Ramos (cell line): ENCODE results near the gene TLR1.
"Not testable (repeated sequence)": the region's sequence is repeated elsewhere in the genome, so short reads cannot be mapped to it uniquely, and the experiment has no call there.

Experiments used
- in situ Hi-C: fragments of 300-500 bp; cut with MboI; formaldehyde crosslinking; loops from one replicate; pipeline ENCODE4 v1.14.3; 2022; ENCODE audit warnings: low sequenced_read_pairs; ENCODE audit not compliant: unreplicated experiment

Gene TLR1

GRCh38 chr4:38780833-38781484 lies 23.6 kb downstream of the TLR1 start:
- in situ Hi-C loops = no loop called here

- in situ Hi-C loops = no loop called here
These were observed 24.8 kb downstream of the TLR1 start for GRCh38 chr4:38779790-38780189.

GRCh38 chr4:38777925-38778324 lies 26.7 kb downstream of the TLR1 start:
- in situ Hi-C loops = not testable (repeated sequence)

- in situ Hi-C loops = no loop called here
These were observed 29.3 kb downstream of the TLR1 start for GRCh38 chr4:38775326-38775725.

- in situ Hi-C loops = loop anchor here (25.0 kb wide), 2 partner anchors 263 to 1413 kb away; partner anchors contain the start of genes RHOH and TMEM156
These were observed 30.2 kb downstream of the TLR1 start for GRCh38 chr4:38774181-38774955.

- in situ Hi-C loops = loop anchor here (25.0 kb wide), 2 partner anchors 267 to 1417 kb away; partner anchors contain the start of genes RHOH and TMEM156
These were observed 34.3 kb downstream of the TLR1 start for GRCh38 chr4:38770281-38770680.

GRCh38 chr4:38769857-38770256 lies 34.7 kb downstream of the TLR1 start:
- in situ Hi-C loops = loop anchor here (25.0 kb wide), 2 partner anchors 267 to 1417 kb away; partner anchors contain the start of genes RHOH and TMEM156

- in situ Hi-C loops = loop anchor here (25.0 kb wide), 2 partner anchors 268 to 1418 kb away; partner anchors contain the start of genes RHOH and TMEM156
These were observed 35.1 kb downstream of the TLR1 start for GRCh38 chr4:38769441-38769840.

- in situ Hi-C loops = loop anchor here (25.0 kb wide), 2 partner anchors 268 to 1418 kb away; partner anchors contain the start of genes RHOH and TMEM156
These were observed 35.6 kb downstream of the TLR1 start for GRCh38 chr4:38768968-38769394.

GRCh38 chr4:38766940-38767339 lies 37.7 kb downstream of the TLR1 start:
- in situ Hi-C loops = loop anchor here (25.0 kb wide), 2 partner anchors 270 to 1420 kb away; partner anchors contain the start of genes RHOH and TMEM156

- in situ Hi-C loops = loop anchor here (25.0 kb wide), 2 partner anchors 272 to 1422 kb away; partner anchors contain the start of genes RHOH and TMEM156
These were observed 39.2 kb downstream of the TLR1 start for GRCh38 chr4:38765382-38765781.

GRCh38 chr4:38764277-38764676 lies 40.3 kb downstream of the TLR1 start:
- in situ Hi-C loops = loop anchor here (25.0 kb wide), 2 partner anchors 273 to 1423 kb away; partner anchors contain the start of genes RHOH and TMEM156

- in situ Hi-C loops = loop anchor here (25.0 kb wide), 2 partner anchors 275 to 1425 kb away; partner anchors contain the start of genes RHOH and TMEM156
These were observed 42.0 kb downstream of the TLR1 start for GRCh38 chr4:38762560-38762959.

- in situ Hi-C loops = loop anchor here (5.0 to 25.0 kb wide), 4 partner anchors 103 to 1428 kb away; partner anchors contain the start of genes RHOH and TMEM156
These were observed 44.8 kb downstream of the TLR1 start for GRCh38 chr4:38759790-38760122.

- in situ Hi-C loops = loop anchor here (5.0 to 25.0 kb wide), 4 partner anchors 103 to 1428 kb away; partner anchors contain the start of genes RHOH and TMEM156
These were observed 45.3 kb downstream of the TLR1 start for GRCh38 chr4:38759113-38759789.

GRCh38 chr4:38757945-38758600 lies 46.5 kb downstream of the TLR1 start:
- in situ Hi-C loops = loop anchor here (5.0 to 25.0 kb wide), 4 partner anchors 104 to 1429 kb away; partner anchors contain the start of genes RHOH and TMEM156

GRCh38 chr4:38752941-38753806 lies 51.4 kb downstream of the TLR1 start:
- in situ Hi-C loops = loop anchor here (10.0 to 25.0 kb wide), 3 partner anchors 284 to 1434 kb away; partner anchors contain the start of genes RHOH and TMEM156

- in situ Hi-C loops = loop anchor here (10.0 to 25.0 kb wide), 3 partner anchors 285 to 1435 kb away; partner anchors contain the start of genes RHOH and TMEM156
These were observed 52.1 kb downstream of the TLR1 start for GRCh38 chr4:38752372-38752940.
